Stimulated activated CD4-positive, alpha-beta T cell treated with anti-CD3 and anti-CD28 coated beads, Interleukin-1b, Interleukin-23, amount 100 ng/mL, for 4 hours (primary cell): ENCODE data around the gene TSHB.
A peak's percentile ranks its signal among the peaks of the same experiment; 100 is the strongest.
"Not testable (repeated sequence)": the region's sequence is repeated elsewhere in the genome, so short reads cannot be mapped to it uniquely, and the experiment has no call there.

Experiments used
- DNase-seq, 2 donors: peaks; one replicate each; pipeline ENCODE4 v3.0.0-alpha.2; 2020; ENCODE audit warnings: low read depth in 2 of 2

Gene TSHB

GRCh38 chr1:115029526-115029925, at the start of gene TSHB:
TSS of gene TSHB (plus strand) at chr1:115029826. CDS start at chr1:115033363, 3,537 bp downstream.
- DNase-seq, result no peak

- no peak for DNase-seq
Observed at GRCh38 chr1:114982251-114982650, 47.4 kb upstream of the TSHB start.

- DNase-seq, result no peak
Observed at GRCh38 chr1:114986286-114986685, 43.3 kb upstream of the TSHB start.

- no peak for DNase-seq
Observed at GRCh38 chr1:114988095-114988494, 41.5 kb upstream of the TSHB start.

GRCh38 chr1:114997510-114998289, 31.9 kb upstream of the TSHB start:
- no peak for DNase-seq

GRCh38 chr1:115006191-115006590, 23.4 kb upstream of the TSHB start:
- DNase-seq, result no peak

GRCh38 chr1:115012006-115012405, 17.6 kb upstream of the TSHB start:
- DNase-seq, result no peak

GRCh38 chr1:115012434-115012833, 17.2 kb upstream of the TSHB start:
- no peak for DNase-seq

GRCh38 chr1:115013792-115014191, 15.8 kb upstream of the TSHB start:
- no peak for DNase-seq

GRCh38 chr1:115019549-115019948, 10.1 kb upstream of the TSHB start:
- not testable (repeated sequence) for DNase-seq

GRCh38 chr1:115021145-115021544, 8.5 kb upstream of the TSHB start:
- DNase-seq, result no peak

- no peak for DNase-seq
Observed at GRCh38 chr1:115023593-115023992, 6.0 kb upstream of the TSHB start.

GRCh38 chr1:115031595-115031994, 2.0 kb downstream of the TSHB start:
- DNase-seq, result no peak

- no peak for DNase-seq
Observed at GRCh38 chr1:115035652-115036051, 6.0 kb downstream of the TSHB start.

GRCh38 chr1:115036814-115037507, 7.3 kb downstream of the TSHB start:
- no peak for DNase-seq

GRCh38 chr1:115040501-115040900, 10.9 kb downstream of the TSHB start:
- no peak for DNase-seq

- no peak for DNase-seq
Observed at GRCh38 chr1:115041654-115042053, 12.0 kb downstream of the TSHB start.

- DNase-seq, result no peak
Observed at GRCh38 chr1:115046751-115047150, 17.1 kb downstream of the TSHB start.

- no peak for DNase-seq
Observed at GRCh38 chr1:115051850-115052249, 22.2 kb downstream of the TSHB start.

GRCh38 chr1:115052454-115053083, 22.9 kb downstream of the TSHB start:
- DNase-seq, result peak; percentile 23 to 40

GRCh38 chr1:115056395-115056798, 26.8 kb downstream of the TSHB start:
- DNase-seq, result no peak

GRCh38 chr1:115057661-115058254, 28.1 kb downstream of the TSHB start:
- no peak for DNase-seq
